GM19025 (cell line): ENCODE measurements around the gene ZBTB39.
"Not testable (repeated sequence)": the region's sequence is repeated elsewhere in the genome, so short reads cannot be mapped to it uniquely, and the experiment has no call there.

Source experiments
- ATAC-seq: cut with Tn5 transposase; IDR thresholded peaks from one replicate; pipeline ENCODE4 v1.9.1; 2021; ENCODE audit warnings: mild to moderate bottlenecking, low read depth, moderate library complexity; ENCODE audit not compliant: unreplicated experiment

The ZBTB39 gene

DNA sequence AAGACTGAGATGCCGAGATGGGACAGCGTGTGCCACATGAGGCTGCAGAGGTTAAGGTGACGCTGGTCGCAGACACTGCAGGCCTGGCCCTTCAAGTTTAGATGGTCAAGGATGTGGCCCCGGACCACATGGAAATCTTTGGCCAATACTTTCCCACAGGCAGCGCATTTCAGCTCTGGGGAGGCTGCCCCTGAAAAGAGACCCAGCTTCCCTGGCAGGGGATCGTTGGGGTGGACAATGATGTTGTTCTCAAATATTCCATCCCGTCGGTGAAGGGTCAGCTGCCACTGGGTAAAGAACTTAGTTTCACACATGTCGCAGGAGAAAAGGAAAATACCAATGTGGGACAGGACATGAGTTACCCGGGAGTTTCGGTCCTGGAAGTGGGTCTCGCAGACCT lies 3.0 kb downstream of the ZBTB39 start:
- no peak for ATAC-seq

- no peak for ATAC-seq
Observed at GRCh38 chr12:57001448-57001906, 4.9 kb downstream of the ZBTB39 start.

GRCh38 chr12:57000393-57000792 lies 6.0 kb downstream of the ZBTB39 start:
- no peak for ATAC-seq

GRCh38 chr12:56999456-56999855 lies 6.9 kb downstream of the ZBTB39 start:
- no peak for ATAC-seq

- peak; percentile 78 for ATAC-seq
Observed at GRCh38 chr12:56998981-56999380, 7.4 kb downstream of the ZBTB39 start.

DNA sequence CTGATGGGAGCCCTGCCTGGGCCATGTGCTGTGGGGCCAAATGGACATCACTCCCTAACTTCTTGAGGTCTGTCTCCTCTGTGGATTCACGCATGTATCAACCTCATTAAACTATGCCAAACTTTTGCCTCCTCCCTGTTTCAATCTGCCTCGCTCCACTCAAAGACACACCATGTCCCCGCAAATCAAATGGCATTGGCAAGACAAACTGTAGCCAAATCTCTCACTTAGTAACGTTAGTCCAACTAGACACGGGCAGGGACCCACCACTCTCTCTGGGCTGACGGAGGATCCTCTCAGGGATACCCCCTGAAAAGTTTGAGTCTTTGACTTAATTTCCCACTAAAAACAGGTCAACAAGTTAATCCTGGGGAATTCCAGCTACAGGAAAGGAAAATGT lies 8.0 kb downstream of the ZBTB39 start:
- ATAC-seq, result no peak

DNA sequence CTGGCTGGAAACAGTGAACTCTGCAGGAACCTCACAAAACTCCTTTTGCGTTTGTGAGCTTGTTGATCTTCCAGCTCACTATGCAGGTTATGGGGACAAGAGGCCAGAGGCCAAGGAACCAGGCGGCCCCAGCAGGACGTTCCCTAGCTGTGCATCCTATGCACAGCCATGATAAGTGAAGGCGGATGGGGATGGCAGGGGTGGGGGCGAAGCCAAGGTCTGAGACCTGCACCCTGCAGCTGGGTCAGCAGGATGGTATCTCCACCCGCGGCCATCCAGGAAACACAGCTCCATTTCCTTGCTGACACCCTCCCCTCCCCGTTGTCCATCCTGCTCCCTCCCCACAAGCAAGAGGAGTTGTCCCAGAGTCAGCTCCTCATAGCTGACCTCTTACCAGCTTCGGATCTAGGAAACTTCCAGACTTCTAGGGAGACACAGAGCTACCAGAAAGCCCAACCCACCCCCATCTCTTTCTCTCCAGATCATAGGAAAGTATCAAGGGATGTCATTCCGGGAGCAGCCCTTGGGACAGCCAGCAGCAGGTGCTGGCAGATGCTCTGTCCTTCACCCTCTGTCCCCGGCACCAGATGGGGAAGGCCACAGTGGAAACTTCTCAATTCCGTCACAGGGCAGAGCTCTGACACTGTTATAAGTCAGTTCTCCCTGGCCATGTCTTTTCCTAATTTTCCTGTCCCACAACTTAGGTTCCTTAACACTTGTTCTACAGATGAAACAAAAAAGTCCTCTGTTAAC lies 9.4 kb downstream of the ZBTB39 start:
- no peak for ATAC-seq

GRCh38 chr12:56995930-56996496 lies 10.3 kb downstream of the ZBTB39 start:
- ATAC-seq, result no peak

DNA sequence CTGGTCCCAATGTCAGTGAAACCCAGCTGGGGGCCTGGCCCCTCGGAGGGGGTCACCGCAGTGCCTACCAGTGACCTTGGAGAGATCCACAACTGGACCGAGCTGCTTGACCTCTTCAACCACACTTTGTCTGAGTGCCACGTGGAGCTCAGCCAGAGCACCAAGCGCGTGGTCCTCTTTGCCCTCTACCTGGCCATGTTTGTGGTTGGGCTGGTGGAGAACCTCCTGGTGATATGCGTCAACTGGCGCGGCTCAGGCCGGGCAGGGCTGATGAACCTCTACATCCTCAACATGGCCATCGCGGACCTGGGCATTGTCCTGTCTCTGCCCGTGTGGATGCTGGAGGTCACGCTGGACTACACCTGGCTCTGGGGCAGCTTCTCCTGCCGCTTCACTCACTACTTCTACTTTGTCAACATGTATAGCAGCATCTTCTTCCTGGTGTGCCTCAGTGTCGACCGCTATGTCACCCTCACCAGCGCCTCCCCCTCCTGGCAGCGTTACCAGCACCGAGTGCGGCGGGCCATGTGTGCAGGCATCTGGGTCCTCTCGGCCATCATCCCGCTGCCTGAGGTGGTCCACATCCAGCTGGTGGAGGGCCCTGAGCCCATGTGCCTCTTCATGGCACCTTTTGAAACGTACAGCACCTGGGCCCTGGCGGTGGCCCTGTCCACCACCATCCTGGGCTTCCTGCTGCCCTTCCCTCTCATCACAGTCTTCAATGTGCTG lies 11.0 kb downstream of the ZBTB39 start:
- no peak for ATAC-seq

DNA sequence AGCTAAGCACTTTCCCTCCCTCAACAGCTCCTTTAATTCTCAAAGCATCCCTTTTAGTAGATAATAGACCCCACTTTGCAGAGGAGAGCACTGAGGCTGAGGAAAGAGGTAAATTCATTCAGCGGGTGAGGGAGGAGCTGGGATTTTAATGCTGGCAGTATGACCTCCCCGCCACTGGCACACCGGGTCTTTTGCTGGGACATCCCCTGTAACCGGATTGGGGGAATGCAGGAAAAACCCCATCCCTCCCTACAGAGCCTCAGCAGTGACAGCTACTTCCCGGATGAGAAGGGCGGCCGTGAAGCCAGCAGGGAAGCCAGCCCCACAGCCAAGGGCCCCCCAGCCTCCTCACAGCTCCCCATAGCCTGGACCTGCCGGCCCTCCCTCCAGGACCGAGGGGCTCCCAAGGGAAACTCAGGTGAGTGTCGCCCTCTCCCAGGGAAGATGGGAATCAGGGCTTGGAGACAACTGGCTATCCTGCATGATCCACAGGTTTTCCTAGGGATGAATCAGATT lies 12.1 kb downstream of the ZBTB39 start:
- ATAC-seq, result no peak

DNA sequence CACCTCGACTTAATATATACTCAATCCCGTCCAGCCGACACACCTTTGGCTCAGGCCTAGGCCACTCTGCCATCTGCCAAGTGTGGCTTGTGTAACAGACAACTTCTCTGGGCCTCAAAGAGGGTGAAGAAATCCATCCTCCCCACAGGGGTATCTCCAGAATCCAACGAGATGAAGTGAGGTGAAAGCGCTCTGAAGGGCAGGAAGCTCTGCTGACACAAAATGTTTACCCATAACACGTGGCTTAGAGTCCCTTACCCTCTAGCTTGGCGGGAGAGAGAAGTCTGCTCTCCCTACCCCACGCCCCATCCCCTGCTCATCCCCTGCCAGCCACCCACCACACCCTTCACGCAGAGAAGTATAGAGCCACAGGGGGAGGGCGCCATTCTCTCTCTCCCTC lies 13.0 kb downstream of the ZBTB39 start:
- ATAC-seq, result no peak

DNA sequence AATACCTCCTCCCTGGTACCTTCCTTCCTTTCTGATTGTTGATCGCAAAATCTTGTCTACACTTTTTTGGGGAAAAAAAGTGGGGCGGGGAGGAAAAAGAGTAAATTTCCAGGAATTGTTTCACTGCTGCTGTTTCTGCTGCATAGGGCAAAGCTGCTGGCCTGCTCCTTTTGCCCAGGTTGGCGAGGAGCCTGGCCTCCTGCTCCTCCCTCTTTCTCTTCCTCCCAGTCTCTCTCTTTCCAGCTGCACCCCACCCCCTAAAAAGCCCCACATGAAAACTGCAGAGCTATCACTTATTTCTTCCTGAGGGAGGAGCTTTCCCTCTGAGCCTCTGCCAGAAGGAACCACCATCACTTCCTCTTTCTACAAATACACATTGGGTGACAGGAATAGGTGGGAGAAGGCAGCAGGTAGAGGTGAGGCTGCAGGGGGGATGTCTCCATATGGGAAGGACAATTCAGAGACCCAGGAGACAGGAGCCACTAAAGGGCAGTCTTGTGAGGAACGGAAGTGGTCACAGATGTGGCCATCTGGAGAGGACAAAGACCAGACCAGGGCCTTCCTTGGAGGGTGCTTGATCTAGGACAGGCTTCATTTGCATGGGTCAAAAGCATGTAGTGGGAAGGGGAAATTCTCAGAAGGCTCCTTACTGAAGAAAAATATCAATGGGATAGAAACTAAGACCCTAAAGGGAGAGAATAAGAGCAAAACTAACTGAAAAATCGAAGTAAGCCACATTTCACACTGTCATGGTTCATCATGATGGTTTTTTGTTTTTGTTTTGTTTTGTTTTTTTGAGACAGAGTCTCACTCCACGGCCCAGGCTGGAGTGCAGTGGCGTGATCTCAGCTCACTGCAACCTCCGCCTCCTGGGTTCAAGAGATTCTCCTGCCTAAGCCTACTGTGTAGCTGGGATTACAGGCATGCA lies 14.8 kb downstream of the ZBTB39 start:
- ATAC-seq, result no peak

GRCh38 chr12:56990648-56991318 lies 15.6 kb downstream of the ZBTB39 start:
- no peak for ATAC-seq

- no peak for ATAC-seq
Observed at GRCh38 chr12:56989861-56990610, 16.3 kb downstream of the ZBTB39 start.

DNA sequence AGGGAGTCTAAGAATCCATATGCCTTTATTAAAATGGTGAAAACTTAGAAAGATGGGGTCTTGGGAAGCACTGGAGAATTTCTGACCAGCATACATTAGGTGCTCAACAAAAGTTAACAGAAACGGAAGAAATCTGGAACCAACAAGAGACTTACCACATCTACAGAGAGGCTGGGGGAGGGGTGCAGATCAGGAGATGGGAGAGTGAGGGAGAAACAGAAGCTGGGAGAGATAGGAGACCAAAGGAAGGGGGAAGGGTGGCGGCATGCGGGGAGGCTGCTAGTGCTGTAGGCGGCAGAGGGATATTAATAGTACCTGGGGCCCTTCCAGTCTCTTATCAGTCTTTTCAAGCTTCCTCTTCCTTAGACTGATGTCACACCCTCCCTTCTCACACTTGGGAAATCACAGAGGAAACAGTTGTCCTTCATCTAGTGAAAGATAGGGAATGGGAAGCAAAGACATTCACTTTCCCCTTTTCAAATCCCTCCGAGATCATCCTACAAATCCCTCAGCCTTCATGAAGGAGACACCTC lies 18.1 kb downstream of the ZBTB39 start:
- no peak for ATAC-seq

GRCh38 chr12:56987551-56988053 lies 18.7 kb downstream of the ZBTB39 start:
- ATAC-seq, result no peak

DNA sequence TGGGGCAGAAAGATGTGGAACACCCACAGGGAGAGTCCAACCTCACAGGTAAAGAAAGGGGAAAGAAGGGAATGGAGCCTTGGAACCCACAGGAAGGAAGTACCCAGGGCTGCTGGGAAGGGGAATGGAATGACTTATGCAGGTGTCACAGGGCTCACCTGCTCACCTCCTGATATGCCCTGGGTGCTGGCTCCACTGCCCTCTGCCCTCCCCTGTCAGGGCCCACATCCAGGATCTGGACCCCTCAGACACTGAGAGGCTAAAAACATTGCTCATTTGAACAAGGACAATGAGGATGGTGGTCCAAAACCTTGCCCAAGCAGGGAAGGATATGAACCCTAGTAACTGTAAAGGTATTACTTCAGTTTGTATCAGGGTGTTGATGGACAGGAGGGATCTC lies 19.3 kb downstream of the ZBTB39 start:
- ATAC-seq, result no peak

- ATAC-seq, result not testable (repeated sequence)
Observed at GRCh38 chr12:56985714-56986113, 20.6 kb downstream of the ZBTB39 start.

- no peak for ATAC-seq
Observed at GRCh38 chr12:56983386-56983785, 23.0 kb downstream of the ZBTB39 start.
